Body of pancreas (tissue), 4 donors: ENCODE measurements around the gene FBRSL1. TPM values are rescaled to one million over a fixed set of nuclear protein-coding genes. Genes with fewer than 3 reads are reported as not detected.

ENCODE experiments used
- ATAC-seq: fragments of 150-250 bp; one replicate; pipeline ENCODE4 v1.9.1; 2016
- DNase-seq, 4 donors: peaks; one replicate each; pipeline ENCODE4 v3.0.0-alpha.2; 2019
- H3K27ac ChIP-seq, 4 donors: fragments of 200-600 bp; sonication (generic); 1 replicate in 3 of 4; 2 replicates in 1 of 4; pipeline versions ENCODE4 v1.5.1 to v1.6.1; 2016 to 2019; ENCODE audit warnings: mild to moderate bottlenecking in 1 of 4, mixed read lengths in 1 of 4, moderate library complexity in 1 of 4
- H3K27me3 ChIP-seq, 2 donors: fragments of 200-600 bp; sonication (generic); one replicate each; pipeline ENCODE4 v1.6.0; 2016; ENCODE audit warnings: mild to moderate bottlenecking in 1 of 2
- H3K36me3 ChIP-seq, 2 donors: fragments of 200-600 bp; sonication (generic); replicated peaks in 1 of 2; 2 replicates each; pipeline ENCODE4 v1.5.1; 2016; ENCODE audit warnings: low read depth in 2 of 2; ENCODE audit not compliant: insufficient read depth in 1 of 2
- H3K4me1 ChIP-seq: fragments of 200-600 bp; sonication (generic); one replicate; pipeline ENCODE4 v1.6.0; 2016
- H3K4me3 ChIP-seq, 2 donors: fragments of 200-600 bp; sonication (generic); 1 replicate in 1 of 2; 2 replicates in 1 of 2; pipeline ENCODE4 v1.5.1; 2016 to 2019
- H3K9me3 ChIP-seq, 3 donors: fragments of 200-600 bp; sonication (generic); 1 replicate in 2 of 3; 2 replicates in 1 of 3; pipeline ENCODE4 v1.5.1; 2016
- CTCF ChIP-seq, 7 experiments: fragments of 450-650 bp in 4 of 7; fragments of 200-600 bp in 3 of 7; sonication (generic) in 3 of 7; IDR thresholded peaks; one replicate each; pipeline ENCODE4 v1.5.1; 2016 to 2019; ENCODE audit warnings: antibody characterized with exemption in 7 of 7
- POLR2A ChIP-seq, 3 donors: fragments of 450-650 bp; IDR thresholded peaks; one replicate each; pipeline ENCODE4 v1.6.1; 2016; ENCODE audit warnings: antibody characterized with exemption in 3 of 3, mild to moderate bottlenecking in 2 of 3
- WGBS, 2 donors: methylation state at CpG; one replicate each; pipeline ENCODE4 v1.1.5; 2017; 5-methylcytosine and 5-hydroxymethylcytosine counted together
- intact Hi-C: fragments of 100-400 bp; cut with DNase I; formaldehyde crosslinking; loops from one replicate; pipeline ENCODE4 v1.15.1; 2023
- total RNA-seq, 2 donors: library from RNA; depleted of rRNA; stranded (reverse); fragments of >200 nt; gene quantifications; one replicate each; pipeline ENCODE4 v1.1.0, GENCODE V29; 2016

The FBRSL1 gene
- total RNA-seq, 2 donors from 2014 or later, result 29.8 to 50.1 TPM

GRCh38 chr12:132510111-132510724 is 20.3 kb downstream of the FBRSL1 start:
- no peak overlapping the region for H3K27ac ChIP-seq
- H3K36me3 ChIP-seq, result peaks cover 0 to 4% of the 10 kb centered on the region in 2 donors
- TF ChIP-seq POLR2A (IDR thresholded peaks at IDR 0.05), result no peak
- no peak for TF ChIP-seq CTCF (IDR thresholded peaks at IDR 0.05)
- H3K27me3 ChIP-seq, result no peaks in the 10 kb centered on the region
- no peaks in the 10 kb centered on the region for H3K9me3 ChIP-seq
- intact Hi-C loops, result no loop called here
- H3K4me3 ChIP-seq, result no peak overlapping the region
- no peak for ATAC-seq
- H3K4me1 ChIP-seq, result peaks cover 70% of the 10 kb centered on the region
- WGBS, 2 donors, result 86 to 90% methylated on average over 14 to 24 of the region's 33 CpGs
- no peak for DNase-seq

GRCh38 chr12:132510746-132511477 is 21.0 kb downstream of the FBRSL1 start:
- peaks cover 0 to 4% of the 10 kb centered on the region in 2 donors for H3K36me3 ChIP-seq
- no peaks in the 10 kb centered on the region for H3K27me3 ChIP-seq
- ATAC-seq (no peak), DNase-seq (no peak)
- no peak overlapping the region for H3K27ac ChIP-seq
- TF ChIP-seq POLR2A (IDR thresholded peaks at IDR 0.05), result no peak
- intact Hi-C loops, result no loop called here
- WGBS, 2 donors, result 89% methylated on average over 15 to 20 of the region's 25 CpGs
- H3K4me1 ChIP-seq, result peaks cover 70% of the 10 kb centered on the region
- no peak overlapping the region for H3K4me3 ChIP-seq
- no peaks in the 10 kb centered on the region for H3K9me3 ChIP-seq

GRCh38 chr12:132511516-132512196 is 21.7 kb downstream of the FBRSL1 start:
- no peak overlapping the region for H3K4me3 ChIP-seq
- peaks cover 70% of the 10 kb centered on the region for H3K4me1 ChIP-seq
- H3K9me3 ChIP-seq, result no peaks in the 10 kb centered on the region
- ATAC-seq (no peak), DNase-seq (no peak)
- H3K36me3 ChIP-seq, result peaks cover 0 to 4% of the 10 kb centered on the region in 2 donors
- no peaks in the 10 kb centered on the region for H3K27me3 ChIP-seq
- peak overlapping the region in 1 of 4 donors; percentile 92 for H3K27ac ChIP-seq
- intact Hi-C loops, result no loop called here
- no peak for TF ChIP-seq POLR2A (IDR thresholded peaks at IDR 0.05)
- no peak for TF ChIP-seq CTCF (IDR thresholded peaks at IDR 0.05)
- 69 to 73% methylated on average over 13 to 15 of the region's 19 CpGs for WGBS, 2 donors

- WGBS, 2 donors, result 82 to 86% methylated on average over 14 to 26 of the region's 28 CpGs
- Histone ChIP-seq H3K4me1 (peaks cover 70% of the 10 kb centered on the region), H3K36me3 (peaks cover 0 to 4% of the 10 kb centered on the region in 2 donors), H3K27me3 (no peaks in the 10 kb centered on the region), H3K9me3 (no peaks in the 10 kb centered on the region), H3K4me3 (no peak overlapping the region), H3K27ac (peak overlapping the region in 1 of 4 donors; percentile 92)
- DNase-seq, result no peak
- intact Hi-C loops, result no loop called here
- no peak for TF ChIP-seq CTCF (IDR thresholded peaks at IDR 0.05)
- TF ChIP-seq POLR2A (IDR thresholded peaks at IDR 0.05), result no peak
- no peak for ATAC-seq
Observed at GRCh38 chr12:132512197-132513069, 22.5 kb downstream of the FBRSL1 start.
